AG09309 (cell line): ENCODE data around the gene PPP6R3.

Experiments used
- DNase-seq: peaks from one replicate; pipeline ENCODE4 v3.0.0-alpha.2; 2010; ENCODE audit warnings: low read depth
- H3K4me3 ChIP-seq: 2 replicates; pipeline ENCODE4 v1.5.1; 2011; ENCODE audit warnings: mild to moderate bottlenecking, low read depth, low read length, moderate library complexity; ENCODE audit not compliant: control insufficient read depth
- TF ChIP-seq, protein P1 (sequence below): IDR thresholded peaks from 2 replicates; pipeline ENCODE4 v1.5.1; 2011; ENCODE audit warnings: mild to moderate bottlenecking, low read depth, low read length, inconsistent platforms; ENCODE audit not compliant: insufficient read depth, control insufficient read depth; ENCODE audit errors: missing control alignments

The PPP6R3 gene

DNA sequence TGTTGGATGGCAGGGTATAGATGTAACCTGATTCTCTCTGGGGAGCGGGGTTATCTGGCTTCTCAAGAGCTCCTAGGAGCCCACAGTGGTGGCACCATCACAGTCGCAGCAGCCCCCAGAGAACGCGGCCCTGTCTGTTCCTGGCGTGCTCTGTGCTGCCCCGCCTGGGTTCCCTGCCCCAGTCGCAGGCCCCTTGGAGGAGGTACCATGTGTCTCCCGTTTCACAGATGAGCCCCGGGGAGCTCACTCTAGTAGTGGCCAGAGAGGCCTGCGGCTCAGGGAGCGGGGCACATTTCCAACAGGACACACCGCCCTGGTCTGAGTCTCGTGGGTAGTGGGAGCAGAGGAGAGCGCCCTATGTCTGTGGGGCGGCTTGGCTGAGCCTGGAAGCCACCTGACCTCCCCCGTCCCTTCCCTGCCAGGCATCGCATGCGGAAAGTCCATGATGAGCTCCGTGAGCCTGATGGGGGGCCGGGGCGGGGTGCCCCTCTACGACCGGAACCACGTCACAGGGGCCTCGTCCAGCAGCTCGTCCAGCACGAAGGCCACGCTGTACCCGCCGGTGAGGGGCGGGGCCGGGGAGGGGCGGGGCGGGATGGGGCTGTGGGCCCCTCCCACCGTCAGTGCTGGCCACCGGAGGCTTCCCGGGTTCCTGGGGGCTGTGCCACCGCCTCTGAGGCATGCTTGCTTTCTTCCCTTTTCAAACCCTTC, 21.0 kb upstream of the PPP6R3 start:
- TF ChIP-seq, protein P1, sequence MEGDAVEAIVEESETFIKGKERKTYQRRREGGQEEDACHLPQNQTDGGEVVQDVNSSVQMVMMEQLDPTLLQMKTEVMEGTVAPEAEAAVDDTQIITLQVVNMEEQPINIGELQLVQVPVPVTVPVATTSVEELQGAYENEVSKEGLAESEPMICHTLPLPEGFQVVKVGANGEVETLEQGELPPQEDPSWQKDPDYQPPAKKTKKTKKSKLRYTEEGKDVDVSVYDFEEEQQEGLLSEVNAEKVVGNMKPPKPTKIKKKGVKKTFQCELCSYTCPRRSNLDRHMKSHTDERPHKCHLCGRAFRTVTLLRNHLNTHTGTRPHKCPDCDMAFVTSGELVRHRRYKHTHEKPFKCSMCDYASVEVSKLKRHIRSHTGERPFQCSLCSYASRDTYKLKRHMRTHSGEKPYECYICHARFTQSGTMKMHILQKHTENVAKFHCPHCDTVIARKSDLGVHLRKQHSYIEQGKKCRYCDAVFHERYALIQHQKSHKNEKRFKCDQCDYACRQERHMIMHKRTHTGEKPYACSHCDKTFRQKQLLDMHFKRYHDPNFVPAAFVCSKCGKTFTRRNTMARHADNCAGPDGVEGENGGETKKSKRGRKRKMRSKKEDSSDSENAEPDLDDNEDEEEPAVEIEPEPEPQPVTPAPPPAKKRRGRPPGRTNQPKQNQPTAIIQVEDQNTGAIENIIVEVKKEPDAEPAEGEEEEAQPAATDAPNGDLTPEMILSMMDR = no peak
- no peak overlapping the region for H3K4me3 ChIP-seq
- DNase-seq = no peak

DNA sequence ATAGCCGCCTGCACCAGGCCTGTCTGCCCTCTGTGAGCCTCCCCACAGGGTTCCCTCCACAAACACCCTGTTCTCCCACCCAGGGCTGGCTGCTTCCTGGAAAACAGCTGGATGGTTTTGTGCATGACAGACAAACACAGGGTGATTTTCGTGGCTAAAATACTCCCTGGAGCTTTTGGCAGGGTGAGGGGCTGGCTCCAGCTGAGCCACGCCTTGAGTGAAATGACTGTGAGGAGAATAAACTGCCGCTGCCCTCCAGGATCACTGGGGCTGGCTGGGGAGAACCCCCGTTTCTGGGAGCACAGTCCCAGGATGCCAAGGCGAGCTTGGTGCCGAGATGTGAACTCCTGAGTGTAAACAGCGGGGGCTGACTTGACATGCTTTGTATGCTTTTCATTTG, 20.3 kb upstream of the PPP6R3 start:
- DNase-seq = no peak
- no peak overlapping the region for H3K4me3 ChIP-seq
- TF ChIP-seq, protein P1 = no peak

DNA sequence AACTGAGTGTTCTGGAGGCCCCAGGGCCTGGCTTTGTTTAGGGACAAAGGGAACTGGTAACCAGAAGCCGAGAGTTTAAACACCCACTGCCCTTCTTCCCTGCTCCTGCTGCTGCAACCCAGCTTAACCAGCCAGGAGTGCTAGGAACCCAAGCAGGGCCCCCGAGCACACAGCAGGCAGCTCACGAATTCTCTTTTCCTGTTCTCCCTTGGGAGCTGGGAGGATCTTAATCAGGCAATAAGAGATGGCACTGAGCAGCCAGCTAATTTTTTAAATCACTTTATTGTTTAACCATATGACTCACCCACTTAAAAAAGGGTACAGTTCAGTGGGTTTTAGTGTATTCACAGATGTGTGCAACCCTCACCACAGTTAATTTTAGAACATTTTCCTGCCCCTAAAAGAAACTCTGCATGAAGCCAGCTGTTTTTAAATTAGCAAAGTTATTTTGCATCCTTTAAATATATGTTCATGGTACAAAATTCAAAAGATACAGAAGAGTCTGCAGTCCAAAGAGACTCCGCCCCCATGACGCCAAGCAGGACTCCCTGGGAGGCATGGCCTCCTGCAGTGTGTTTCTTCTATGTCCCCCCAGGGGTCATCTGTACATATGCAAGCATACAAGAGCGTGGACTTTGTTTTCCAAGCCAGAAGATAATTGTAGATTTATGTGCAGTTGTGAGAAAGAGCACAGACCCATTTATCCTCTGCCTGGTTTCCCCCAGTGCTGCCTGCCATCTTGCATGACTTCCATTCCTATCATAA, 18.9 kb upstream of the PPP6R3 start:
- no peak overlapping the region for H3K4me3 ChIP-seq
- DNase-seq = no peak
- TF ChIP-seq, protein P1 = no peak

DNA sequence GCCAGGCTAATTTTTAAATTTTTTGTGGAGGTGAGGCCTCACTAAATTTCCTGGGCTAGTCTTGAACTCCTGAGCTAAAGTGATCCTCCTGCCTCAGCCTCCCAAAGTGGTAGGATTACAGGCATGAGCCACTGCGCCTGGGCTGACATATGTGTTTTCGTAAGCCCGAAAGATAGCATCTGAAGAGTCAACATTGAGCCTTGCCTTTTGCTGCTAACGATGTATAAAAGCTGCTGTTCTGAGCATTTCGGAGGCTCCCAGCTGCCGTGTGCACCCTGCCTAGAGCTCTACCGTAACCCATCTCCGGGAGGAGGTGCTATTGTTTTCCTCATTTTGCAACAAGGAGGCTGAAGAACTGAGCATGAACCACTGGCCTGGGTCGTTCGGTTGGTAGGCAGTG, 18.1 kb upstream of the PPP6R3 start:
- TF ChIP-seq, protein P1 = no peak
- no peak for DNase-seq
- H3K4me3 ChIP-seq = no peak overlapping the region

DNA sequence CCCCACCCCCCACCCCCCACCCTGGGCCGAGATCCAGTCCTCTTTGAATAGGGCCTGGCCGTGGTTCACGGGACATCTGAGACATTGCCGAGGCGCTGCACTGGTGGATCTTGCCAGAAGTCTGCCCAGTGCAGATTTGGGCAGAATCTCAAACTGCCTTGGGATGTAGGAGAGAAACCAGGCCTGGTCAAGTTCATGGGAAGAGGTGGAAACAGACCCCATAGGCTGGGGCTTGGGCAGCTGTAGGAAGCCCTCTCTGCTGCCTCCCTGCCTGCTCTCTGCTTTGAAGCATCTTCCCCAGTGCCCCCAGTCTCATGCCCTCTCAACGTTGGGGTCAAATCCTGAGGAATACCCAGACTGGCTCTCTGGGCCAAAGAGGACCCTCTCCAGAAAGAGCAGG, 16.0 kb upstream of the PPP6R3 start:
- H3K4me3 ChIP-seq = no peak overlapping the region
- TF ChIP-seq, protein P1 = no peak
- no peak for DNase-seq

DNA sequence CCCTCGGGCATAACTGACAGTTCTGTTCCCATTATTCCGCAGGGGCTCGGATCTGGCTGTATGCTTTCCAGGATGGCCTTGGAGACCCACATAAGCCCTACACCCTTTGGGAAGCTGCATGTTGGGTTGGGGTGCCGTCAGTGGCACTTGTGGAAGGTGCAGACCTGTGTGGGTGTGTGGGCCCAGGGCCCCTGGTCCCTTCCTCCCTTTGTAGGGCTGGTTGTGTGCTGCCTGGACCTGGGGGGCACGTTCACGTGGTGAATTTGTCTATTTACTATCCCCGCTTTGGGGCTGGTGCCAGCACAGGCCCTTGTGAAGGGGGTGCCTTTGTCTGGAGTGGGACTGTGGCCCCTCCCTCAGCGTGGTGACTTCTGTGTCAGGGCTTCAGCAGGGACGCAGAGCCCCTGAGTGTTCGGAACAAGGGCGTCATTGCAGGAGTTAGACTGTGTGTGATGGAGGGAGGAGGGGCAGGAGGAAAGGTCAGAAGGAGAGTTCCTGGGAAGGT, 15.0 kb upstream of the PPP6R3 start:
- no peak for DNase-seq
- TF ChIP-seq, protein P1 = no peak
- H3K4me3 ChIP-seq = no peak overlapping the region
